Measurements from ENCODE around the gene CYP2S1.

CYP2S1 gene

DNA sequence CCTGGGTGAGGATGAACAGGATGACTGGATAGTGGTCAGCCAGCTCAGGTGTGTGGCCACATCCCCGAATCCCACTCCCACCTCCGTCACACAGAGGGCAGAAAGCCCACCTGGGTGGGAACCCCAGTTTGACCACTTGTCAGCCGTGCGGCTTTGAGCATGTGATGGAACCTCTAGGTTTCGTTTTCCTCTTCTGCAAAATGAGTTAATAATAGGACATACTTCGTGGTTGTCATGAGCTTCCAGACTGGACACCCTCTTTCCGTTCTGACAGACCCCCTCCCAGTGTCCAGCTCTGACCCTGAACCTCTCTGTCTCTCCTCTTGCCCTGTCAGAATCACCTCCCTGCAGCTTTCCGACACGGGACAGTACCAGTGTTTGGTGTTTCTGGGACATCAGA, 27.8 kb downstream of the CYP2S1 start:
- no peak for DNase-seq
- Histone ChIP-seq H3K9me3 (no peaks in the 10 kb centered on the region), H3K27me3 (no peaks in the 10 kb centered on the region), H3K4me3 (peak overlapping the region; percentile 88 to 93), H3K27ac (peak overlapping the region; percentile 97 to 99), H3K36me3 (peaks cover 9 to 20% (median 16%) of the 10 kb centered on the region in 3 donors), H3K4me1 (peaks cover 0 to 78% (median 52%) of the 10 kb centered on the region in 4 donors)
- intact Hi-C loops (cut with DNase I; ENCODE audit: low total_unique reads), result no loop called here
- TF ChIP-seq, protein P1, sequence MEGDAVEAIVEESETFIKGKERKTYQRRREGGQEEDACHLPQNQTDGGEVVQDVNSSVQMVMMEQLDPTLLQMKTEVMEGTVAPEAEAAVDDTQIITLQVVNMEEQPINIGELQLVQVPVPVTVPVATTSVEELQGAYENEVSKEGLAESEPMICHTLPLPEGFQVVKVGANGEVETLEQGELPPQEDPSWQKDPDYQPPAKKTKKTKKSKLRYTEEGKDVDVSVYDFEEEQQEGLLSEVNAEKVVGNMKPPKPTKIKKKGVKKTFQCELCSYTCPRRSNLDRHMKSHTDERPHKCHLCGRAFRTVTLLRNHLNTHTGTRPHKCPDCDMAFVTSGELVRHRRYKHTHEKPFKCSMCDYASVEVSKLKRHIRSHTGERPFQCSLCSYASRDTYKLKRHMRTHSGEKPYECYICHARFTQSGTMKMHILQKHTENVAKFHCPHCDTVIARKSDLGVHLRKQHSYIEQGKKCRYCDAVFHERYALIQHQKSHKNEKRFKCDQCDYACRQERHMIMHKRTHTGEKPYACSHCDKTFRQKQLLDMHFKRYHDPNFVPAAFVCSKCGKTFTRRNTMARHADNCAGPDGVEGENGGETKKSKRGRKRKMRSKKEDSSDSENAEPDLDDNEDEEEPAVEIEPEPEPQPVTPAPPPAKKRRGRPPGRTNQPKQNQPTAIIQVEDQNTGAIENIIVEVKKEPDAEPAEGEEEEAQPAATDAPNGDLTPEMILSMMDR (IDR thresholded peaks at IDR 0.05), result no peak

DNA sequence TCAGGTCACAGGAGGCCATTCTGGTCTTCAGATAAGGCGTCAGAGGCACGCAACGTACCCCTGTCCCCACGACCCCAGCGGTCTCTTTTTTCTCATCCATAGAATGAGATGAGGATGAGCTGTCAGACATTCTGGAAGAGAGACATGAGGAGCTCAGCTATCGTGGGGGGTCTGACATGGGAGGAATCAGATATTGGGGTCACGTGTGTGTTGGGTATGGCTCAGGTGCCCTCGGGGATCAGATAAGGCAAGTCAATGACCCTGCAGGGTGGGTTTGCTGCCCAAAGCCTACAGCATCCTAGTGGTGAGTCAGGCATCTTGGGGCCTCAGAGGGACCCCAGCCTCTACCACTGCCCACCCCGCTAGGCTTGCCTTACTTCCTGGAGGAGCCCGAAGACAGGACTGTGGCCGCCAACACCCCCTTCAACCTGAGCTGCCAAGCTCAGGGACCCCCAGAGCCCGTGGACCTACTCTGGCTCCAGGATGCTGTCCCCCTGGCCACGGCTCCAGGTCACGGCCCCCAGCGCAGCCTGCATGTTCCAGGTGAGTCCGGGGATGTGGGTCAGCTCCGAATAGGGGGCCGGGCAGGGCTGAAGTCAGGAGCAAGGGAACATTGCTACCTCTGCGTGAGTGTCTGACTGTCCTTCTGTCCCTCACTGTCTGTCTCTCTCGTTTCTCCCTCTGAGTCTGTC, 28.6 kb downstream of the CYP2S1 start:
- DNase-seq, result no peak
- Histone ChIP-seq H3K9me3 (no peaks in the 10 kb centered on the region), H3K27me3 (no peaks in the 10 kb centered on the region), H3K4me3 (no peak overlapping the region), H3K36me3 (peaks cover 9 to 20% (median 16%) of the 10 kb centered on the region in 3 donors), H3K4me1 (peaks cover 0 to 79% (median 57%) of the 10 kb centered on the region in 4 donors), H3K27ac (peak overlapping the region; percentile 97 to 99)
- TF ChIP-seq, protein P1 (IDR thresholded peaks at IDR 0.05), result no peak
- intact Hi-C loops (cut with DNase I; ENCODE audit: low total_unique reads), result no loop called here

DNA sequence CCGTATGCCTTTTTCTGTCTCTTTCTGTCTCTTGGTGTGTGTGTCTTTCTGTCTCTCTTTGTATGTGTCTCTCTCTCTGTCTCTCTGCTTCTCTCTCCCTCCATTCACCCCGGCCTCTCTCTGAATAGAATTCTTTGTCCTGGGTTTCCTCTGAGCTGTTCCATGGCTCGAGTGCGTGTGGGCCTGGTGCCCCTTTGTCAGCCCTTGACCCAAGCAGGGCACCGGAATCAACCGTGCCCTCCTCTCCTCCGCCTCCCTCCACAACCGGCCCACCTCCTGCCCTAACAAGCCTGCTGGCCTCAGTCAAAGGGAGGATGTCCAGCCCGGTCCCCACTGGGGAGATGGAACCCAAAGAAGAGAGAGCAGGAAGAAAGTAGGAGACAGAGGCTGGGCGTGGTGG, 29.2 kb downstream of the CYP2S1 start:
- Histone ChIP-seq H3K4me1 (peaks cover 0 to 79% (median 56%) of the 10 kb centered on the region in 4 donors), H3K36me3 (peaks cover 9 to 20% (median 16%) of the 10 kb centered on the region in 3 donors), H3K4me3 (no peak overlapping the region), H3K27ac (peak overlapping the region; percentile 97 to 99), H3K27me3 (no peaks in the 10 kb centered on the region), H3K9me3 (no peaks in the 10 kb centered on the region)
- intact Hi-C loops (cut with DNase I; ENCODE audit: low total_unique reads), result no loop called here
- TF ChIP-seq, protein P1 (IDR thresholded peaks at IDR 0.05), result no peak
- no peak for DNase-seq

DNA sequence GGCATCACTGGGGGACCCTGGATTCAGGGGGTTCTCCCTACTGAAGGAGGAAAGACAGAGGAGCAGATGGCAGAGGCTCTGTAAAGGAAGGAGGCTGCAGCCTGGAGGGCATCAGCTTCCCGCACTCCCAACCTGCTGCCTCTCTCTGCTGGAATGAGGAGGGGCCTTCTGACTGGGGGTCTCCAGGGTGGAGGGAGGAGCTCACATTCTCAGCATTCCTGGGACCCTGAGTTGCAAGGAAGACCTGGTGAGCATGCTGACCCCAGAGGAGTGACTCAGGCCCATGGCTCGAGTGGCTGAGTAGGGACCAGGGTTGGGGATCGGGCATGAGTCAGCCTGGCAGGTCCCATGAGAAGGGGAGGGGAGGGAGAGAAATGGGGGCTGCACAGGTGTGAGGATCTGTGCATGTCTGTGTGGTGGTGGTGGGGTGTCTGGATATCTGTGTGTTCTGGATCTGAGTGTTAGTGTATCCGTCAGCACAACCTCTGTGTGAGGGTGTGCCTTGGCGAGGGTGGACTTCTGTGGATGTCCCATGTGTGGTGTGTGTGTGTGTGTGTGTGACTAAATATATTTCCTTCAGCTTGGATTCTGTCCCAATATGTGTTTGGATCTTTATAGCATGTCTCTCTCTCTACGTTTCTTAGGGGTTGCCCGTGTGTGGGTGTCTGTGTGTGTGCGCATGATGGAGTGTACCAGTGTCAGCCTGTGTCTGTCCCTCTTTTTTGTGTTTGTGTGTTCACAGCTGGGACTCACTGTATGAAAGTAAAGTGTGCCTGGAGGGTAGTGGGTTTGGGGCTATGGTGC, 30.6 kb downstream of the CYP2S1 start:
- DNase-seq, result peak in 1 of 2 donors; percentile 82

DNA sequence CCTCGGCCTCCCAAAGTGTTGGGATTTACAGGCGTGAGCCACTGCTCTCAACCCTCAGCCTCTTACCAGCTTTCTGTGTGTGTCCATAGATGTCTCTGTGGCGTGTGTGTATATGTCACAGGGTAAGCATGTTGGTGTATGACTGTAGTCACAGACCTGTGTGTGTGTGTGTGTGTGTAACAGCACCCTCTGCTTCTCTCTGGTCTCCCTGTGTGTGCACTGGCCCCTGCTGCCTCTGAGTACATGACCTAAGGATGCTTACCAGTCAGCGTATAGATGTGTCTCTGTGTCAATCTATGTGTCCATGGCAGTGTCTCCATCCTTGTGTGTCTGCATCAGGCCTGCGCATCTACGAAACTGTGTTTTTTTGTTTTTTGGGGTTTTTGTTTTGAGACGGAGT, 31.6 kb downstream of the CYP2S1 start:
- no peak for DNase-seq
- H3K4me3 ChIP-seq, result no peak overlapping the region
- peaks cover 9 to 20% (median 16%) of the 10 kb centered on the region in 3 donors for H3K36me3 ChIP-seq
- intact Hi-C loops (cut with DNase I; ENCODE audit: low total_unique reads), result loop anchor here (5.0 kb wide), 1 partner anchor 38 kb away; the partner anchor contains the start of gene HNRNPUL1
- no peaks in the 10 kb centered on the region for H3K27me3 ChIP-seq
- no peaks in the 10 kb centered on the region for H3K9me3 ChIP-seq
- H3K4me1 ChIP-seq, result peaks cover 0 to 80% (median 52%) of the 10 kb centered on the region in 4 donors
- H3K27ac ChIP-seq, result peak overlapping the region; percentile 97 to 99
- TF ChIP-seq, protein P1 (IDR thresholded peaks at IDR 0.05), result no peak

More for the DNA sequence above, 30.6 kb downstream of the CYP2S1 start:
- Histone ChIP-seq H3K27me3 (no peaks in the 10 kb centered on the region), H3K36me3 (peaks cover 9 to 20% (median 16%) of the 10 kb centered on the region in 3 donors), H3K27ac (peak overlapping the region; percentile 97 to 99), H3K4me1 (peaks cover 0 to 75% (median 49%) of the 10 kb centered on the region in 4 donors), H3K4me3 (peak overlapping the region; percentile 8 to 15), H3K9me3 (no peaks in the 10 kb centered on the region)
- TF ChIP-seq, protein P1 (IDR thresholded peaks at IDR 0.05), result no peak
- intact Hi-C loops (cut with DNase I; ENCODE audit: low total_unique reads), result no loop called here

All from tibial artery (tissue), 4 donors.